GM12878 (cell line): Measurements from ENCODE around the gene FAM90A1. TPM values are rescaled to one million over a fixed set of nuclear protein-coding genes. Genes with fewer than 3 reads are reported as not detected.
"Not testable (repeated sequence)": the region's sequence is repeated elsewhere in the genome, so short reads cannot be mapped to it uniquely, and the experiment has no call there.

Source experiments
- ATAC-seq: fragments of 200-7000 bp; cut with Tn5 transposase; 3 replicates; pipeline ENCODE4 v1.9.1; 2020; ENCODE audit warnings: mild to moderate bottlenecking, moderate library complexity
- Bru-seq: library from RNA; stranded (reverse); fragments of 400-500 nt; gene quantifications from one replicate; lab custom pipeline; 2021; lab: Mats Ljungman, UMichigan
- BruChase-seq, 2 experiments: library from RNA; stranded (reverse); fragments of 400-500 nt; gene quantifications; one replicate each; lab custom pipeline; 2021; lab: Mats Ljungman, UMichigan
- BruUV-seq: library from RNA; stranded (reverse); fragments of 400-500 nt; replicated peaks from 2 replicates; lab custom pipeline; 2021; lab: Mats Ljungman, UMichigan
- CTCF ChIA-PET: fragments of 300-600 bp; sonication (Branson Sonifier 250); formaldehyde crosslinking; extraction: SDS; loops from one replicate; lab custom pipeline; 2021; ENCODE audit warnings: inconsistent platforms; lab: Yijun Ruan, JAX
- POLR2A ChIA-PET: fragments of 350-600 bp; formaldehyde crosslinking; extraction: SDS; loops from one replicate; lab custom pipeline; 2021; ENCODE audit warnings: inconsistent platforms; lab: Charles Lee
- RAD21 ChIA-PET: fragments of 300-600 bp; sonication (Branson Sonifier 250); formaldehyde crosslinking; loops from one replicate; lab custom pipeline; 2023; ENCODE audit warnings: antibody characterized with exemption; ENCODE audit not compliant: unreplicated experiment; lab: Charles Lee
- SMC1A ChIA-PET: fragments of 300-600 bp; sonication (Branson Sonifier 250); formaldehyde crosslinking; loops from one replicate; lab custom pipeline; 2023; ENCODE audit not compliant: unreplicated experiment, uncharacterized antibody; lab: Charles Lee
- DNase-seq: peaks from one replicate; pipeline ENCODE4 v3.0.0-alpha.2; 2011; ENCODE audit warnings: low read depth, low spot score
- FAIRE-seq: peaks from 3 replicates; lab custom pipeline; 2011; peaks lifted over from hg19 to GRCh38; lab: Jason Lieb, UNC
- H2AFZ ChIP-seq: 2 replicates; pipeline ENCODE4 v1.6.0; 2011; ENCODE audit warnings: low read depth, low read length, control low read depth; ENCODE audit not compliant: control insufficient read depth
- H3K27ac ChIP-seq: 2 replicates; pipeline ENCODE4 v1.5.1; 2011; ENCODE audit warnings: control low read depth; ENCODE audit not compliant: control insufficient read depth, insufficient read depth
- H3K27me3 ChIP-seq, 2 experiments: replicated peaks in 1 of 2; 2 replicates each; pipeline versions ENCODE4 v1.6.0 to v1.6.1; 2011; ENCODE audit warnings: low read length in 1 of 2; ENCODE audit not compliant: control insufficient read depth in 2 of 2, insufficient read depth in 2 of 2
- H3K36me3 ChIP-seq, 2 experiments: 2 replicates each; pipeline ENCODE4 v1.5.1; 2011; ENCODE audit warnings: low read length in 1 of 2; ENCODE audit not compliant: control insufficient read depth in 2 of 2, insufficient read depth in 2 of 2
- H3K4me1 ChIP-seq: 2 replicates; pipeline ENCODE4 v1.6.1; 2011; ENCODE audit warnings: mild to moderate bottlenecking, low read length, moderate library complexity, mixed read lengths; ENCODE audit not compliant: control insufficient read depth, insufficient read depth
- H3K4me2 ChIP-seq: 2 replicates; pipeline ENCODE4 v1.6.0; 2011; ENCODE audit warnings: control low read depth; ENCODE audit not compliant: control insufficient read depth, insufficient read depth
- H3K4me3 ChIP-seq: fragments of 200-600 bp; sonication (generic); 2 replicates; pipeline ENCODE4 v1.5.1; 2016
- H3K79me2 ChIP-seq: 2 replicates; pipeline ENCODE4 v1.6.0; 2011; ENCODE audit warnings: low read length; ENCODE audit not compliant: control insufficient read depth, insufficient read depth
- H3K9ac ChIP-seq: 2 replicates; pipeline ENCODE4 v1.8.0; 2011; ENCODE audit warnings: low read length, control low read depth, mixed read lengths; ENCODE audit not compliant: control insufficient read depth, insufficient read depth
- H3K9me3 ChIP-seq: replicated peaks from 3 replicates; pipeline ENCODE4 v1.5.1; 2011; ENCODE audit warnings: mild to moderate bottlenecking, low read length; ENCODE audit not compliant: control insufficient read depth, insufficient read depth
- H4K20me1 ChIP-seq: 2 replicates; pipeline ENCODE4 v1.6.0; 2011; ENCODE audit not compliant: control insufficient read depth, insufficient read depth
- ATF7 ChIP-seq: fragments of 450-650 bp; IDR thresholded peaks from 2 replicates; pipeline ENCODE4 v1.6.1; 2016; ENCODE audit warnings: low read depth, mild to moderate bottlenecking
- BHLHE40 ChIP-seq, 2 experiments: fragments of 450-650 bp in 1 of 2; IDR thresholded peaks; 2 replicates each; pipeline ENCODE4 v1.6.1; 2011 to 2017; ENCODE audit warnings: low read depth in 2 of 2, borderline replicate concordance in 1 of 2, improper control_type of control experiment in 1 of 2, low read length in 1 of 2, mild to moderate bottlenecking in 1 of 2
- GATAD2B ChIP-seq: fragments of 450-650 bp; conservative IDR thresholded peaks from 2 replicates; pipeline ENCODE4 v1.6.1; 2017; ENCODE audit warnings: low read depth, mild to moderate bottlenecking, moderate library complexity
- IKZF1 ChIP-seq: fragments of 450-650 bp; conservative IDR thresholded peaks from 2 replicates; pipeline ENCODE4 v1.6.1; 2017; ENCODE audit warnings: antibody characterized with exemption, mild to moderate bottlenecking
- IKZF2 ChIP-seq, 2 experiments: fragments of 450-650 bp; IDR thresholded peaks; 2 replicates each; pipeline ENCODE4 v1.6.1; 2017; ENCODE audit warnings: mild to moderate bottlenecking in 2 of 2, moderate library complexity in 2 of 2
- JUNB ChIP-seq: IDR thresholded peaks from 2 replicates; pipeline ENCODE4 v1.6.1; 2016; ENCODE audit warnings: antibody characterized with exemption, mild to moderate bottlenecking
- MTA2 ChIP-seq: fragments of 450-650 bp; IDR thresholded peaks from 2 replicates; pipeline ENCODE4 v1.6.1; 2016; ENCODE audit warnings: low read depth, mild to moderate bottlenecking, moderate library complexity
- NR2C1 ChIP-seq: fragments of 450-650 bp; IDR thresholded peaks from 2 replicates; pipeline ENCODE4 v1.6.1; 2017; ENCODE audit warnings: antibody characterized with exemption, mild to moderate bottlenecking, moderate library complexity
- RAD51 ChIP-seq: fragments of 450-650 bp; IDR thresholded peaks from 2 replicates; pipeline ENCODE4 v1.6.1; 2016; ENCODE audit warnings: moderate library complexity, mild to moderate bottlenecking, inconsistent platforms
- RUNX3 ChIP-seq: IDR thresholded peaks from 2 replicates; pipeline ENCODE4 v1.6.1; 2012; ENCODE audit warnings: low read length, inconsistent platforms
- SPI1 ChIP-seq: IDR thresholded peaks from 2 replicates; pipeline ENCODE4 v1.6.1; 2011; ENCODE audit warnings: low read depth, mild to moderate bottlenecking, low read length, moderate library complexity, borderline replicate concordance; ENCODE audit not compliant: insufficient read depth
- TCF12 ChIP-seq: IDR thresholded peaks from 2 replicates; pipeline ENCODE4 v1.6.1; 2011; ENCODE audit warnings: low read depth, mild to moderate bottlenecking, low read length
- TCF3 ChIP-seq: IDR thresholded peaks from 2 replicates; pipeline ENCODE4 v1.6.1; 2012; ENCODE audit warnings: low read depth, mild to moderate bottlenecking, low read length, borderline replicate concordance; ENCODE audit not compliant: insufficient read depth
- YY1 ChIP-seq: IDR thresholded peaks from 2 replicates; pipeline ENCODE4 v1.6.1; 2011; ENCODE audit warnings: low read depth, mild to moderate bottlenecking, low read length
- ZNF24 ChIP-seq: fragments of 450-650 bp; IDR thresholded peaks from 2 replicates; pipeline ENCODE4 v1.6.1; 2017; ENCODE audit warnings: antibody characterized with exemption, mild to moderate bottlenecking
- WGBS: methylation state at CpG from one replicate; pipeline ENCODE4 v1.1.6; 2016; ENCODE audit warnings: low lambda C conversion rate; ENCODE audit not compliant: insufficient replicate concordance, insufficient coverage; ENCODE audit errors: missing lambda C conversion rate; 5-methylcytosine and 5-hydroxymethylcytosine counted together
- in situ Hi-C: fragments of 300-500 bp; cut with MboI; formaldehyde crosslinking; loops from 9 replicates; pipeline ENCODE4 v1.14.3; 2018; ENCODE audit warnings: mixed read lengths
- intact Hi-C: fragments of 100-400 bp; cut with micrococcal nuclease; formaldehyde crosslinking; loops from one replicate; pipeline ENCODE4 v1.14.2; 2022; ENCODE audit not compliant: unreplicated experiment
- long read RNA-seq, 2 experiments: library from polyadenylated mRNA; unstranded; transcript quantifications; one replicate each; pipeline ENCODE4 v2.0.0, GENCODE V29; 2019 to 2020
- polyA minus RNA-seq, 3 experiments: library from RNA; depleted of rRNA, polyadenylated mRNA; stranded (reverse); fragments of >200 nt; gene quantifications; 2 replicates each; pipeline ENCODE4 v1.2.3, GENCODE V29; 2011
- polyA plus RNA-seq, 11 experiments: library from polyadenylated mRNA; depleted of rRNA in 4 of 11; unstranded in 6 of 11; stranded (reverse) in 5 of 11; fragments of >200 nt; fragmentation: Nextera tagmentation in 4 of 11; fragmentation: Illumina TruSeq in 1 of 11; extraction: Ambion mirVana in 4 of 11; extraction: Trizol in 1 of 11; gene quantifications; 1 replicate in 1 of 11; 2 replicates in 10 of 11; pipeline versions ENCODE4 v1.2.1 to v1.2.3, GENCODE V29; 2011 to 2016; ENCODE audit warnings: inconsistent platforms in 2 of 11, missing spikeins in 2 of 11, low read depth in 1 of 11
- total RNA-seq, 4 experiments: library from RNA; depleted of rRNA in 3 of 4; stranded (reverse); fragments of >200 nt in 3 of 4; fragmentation: Illumina TruSeq in 1 of 4; extraction: Trizol in 1 of 4; gene quantifications; 2 replicates each; pipeline versions ENCODE4 v1.2.1 to v1.2.3, GENCODE V29; 2013 to 2021
- TF ChIP-seq, protein P1 (sequence below): IDR thresholded peaks from 2 replicates; pipeline ENCODE4 v1.6.1; 2011; ENCODE audit warnings: borderline replicate concordance, low read depth, mild to moderate bottlenecking, moderate library complexity, mixed read lengths, low read length; ENCODE audit not compliant: insufficient read depth; ENCODE audit errors: extremely low read length
- TF ChIP-seq, protein P2 (sequence below): IDR thresholded peaks from 2 replicates; pipeline ENCODE4 v1.6.1; 2012; ENCODE audit warnings: low read depth, low read length, improper control_type of control experiment

The FAM90A1 gene, protein sequence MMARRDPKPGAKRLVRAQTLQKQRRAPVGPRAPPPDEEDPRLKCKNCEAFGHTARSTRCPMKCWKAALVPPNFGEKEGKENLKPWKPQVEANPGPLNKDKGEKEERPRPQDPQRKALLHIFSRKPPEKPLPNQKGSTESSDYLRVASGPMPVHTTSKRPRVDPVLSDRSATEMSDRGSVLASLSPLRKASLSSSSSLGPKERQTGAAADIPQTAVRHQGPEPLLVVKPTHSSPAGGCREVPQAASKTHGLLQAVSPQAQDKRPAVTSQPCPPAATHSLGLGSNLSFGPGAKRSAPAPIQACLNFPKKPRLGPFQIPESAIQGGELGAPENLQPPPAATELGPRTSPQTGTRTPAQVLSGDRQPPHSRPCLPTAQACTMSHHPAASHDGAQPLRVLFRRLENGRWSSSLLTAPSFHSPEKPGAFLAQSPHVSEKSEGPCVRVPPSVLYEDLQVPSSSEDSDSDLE
- not detected in 2 replicates for total RNA-seq (2013; cell fraction: nucleolus; rRNA removed)
- total RNA-seq (2014; rRNA removed), result 0.54 and 0.85 TPM in 2 replicates
- 0.27 and 0.28 TPM in 2 replicates for total RNA-seq (2014; rRNA removed; fragmentation: Illumina TruSeq; extraction: Trizol)
- total RNA-seq (2021), result 0.62 and 0.66 TPM in 2 replicates
- polyA plus RNA-seq (2011; ENCODE audit: low read depth), result 0.09 TPM
- 0.54 and 0.73 TPM in 2 replicates for polyA plus RNA-seq (2011; rRNA removed)
- 0.61 and 0.64 TPM in 2 replicates for polyA plus RNA-seq (2011; cell fraction: cytosol; rRNA removed)
- 0.45 and 0.48 TPM in 2 replicates for polyA plus RNA-seq (2011; cell fraction: nucleus; rRNA removed)
- 0.57 and 0.63 TPM in 2 replicates for polyA plus RNA-seq (2012)
- polyA plus RNA-seq (2014; fragmentation: Illumina TruSeq; extraction: Trizol), result 0.24 and 0.44 TPM in 2 replicates
- polyA plus RNA-seq (2014; fragmentation: Nextera tagmentation; extraction: Ambion mirVana), result under 1 TPM; 0.09 to 0.23 TPM
- polyA plus RNA-seq (2014; rRNA removed), result 0.72 and 0.73 TPM in 2 replicates
- polyA plus RNA-seq (2016; fragmentation: Nextera tagmentation; extraction: Ambion mirVana), result under 1 TPM; 0.46 to 0.47 TPM
- 0.07 and 0.41 TPM in 2 replicates for polyA minus RNA-seq (2011; rRNA and poly(A)+ RNA removed)
- polyA minus RNA-seq (2011; cell fraction: cytosol; rRNA and poly(A)+ RNA removed), result not detected in 2 replicates
- 0.12 and 0.19 TPM in 2 replicates for polyA minus RNA-seq (2011; cell fraction: nucleus; rRNA and poly(A)+ RNA removed)
- percentile 29 among the genes with signal in this experiment for Bru-seq, nascent RNA
- percentile 26 among the genes with signal in this experiment for BruChase-seq, experiment 1, labeled RNA remaining after a 6-hour chase
- percentile 29 among the genes with signal in this experiment for BruChase-seq, experiment 2, labeled RNA remaining after a 2-hour chase
- long read RNA-seq, experiment 1, result 0 reads
- long read RNA-seq, experiment 2, result 0 reads

DNA sequence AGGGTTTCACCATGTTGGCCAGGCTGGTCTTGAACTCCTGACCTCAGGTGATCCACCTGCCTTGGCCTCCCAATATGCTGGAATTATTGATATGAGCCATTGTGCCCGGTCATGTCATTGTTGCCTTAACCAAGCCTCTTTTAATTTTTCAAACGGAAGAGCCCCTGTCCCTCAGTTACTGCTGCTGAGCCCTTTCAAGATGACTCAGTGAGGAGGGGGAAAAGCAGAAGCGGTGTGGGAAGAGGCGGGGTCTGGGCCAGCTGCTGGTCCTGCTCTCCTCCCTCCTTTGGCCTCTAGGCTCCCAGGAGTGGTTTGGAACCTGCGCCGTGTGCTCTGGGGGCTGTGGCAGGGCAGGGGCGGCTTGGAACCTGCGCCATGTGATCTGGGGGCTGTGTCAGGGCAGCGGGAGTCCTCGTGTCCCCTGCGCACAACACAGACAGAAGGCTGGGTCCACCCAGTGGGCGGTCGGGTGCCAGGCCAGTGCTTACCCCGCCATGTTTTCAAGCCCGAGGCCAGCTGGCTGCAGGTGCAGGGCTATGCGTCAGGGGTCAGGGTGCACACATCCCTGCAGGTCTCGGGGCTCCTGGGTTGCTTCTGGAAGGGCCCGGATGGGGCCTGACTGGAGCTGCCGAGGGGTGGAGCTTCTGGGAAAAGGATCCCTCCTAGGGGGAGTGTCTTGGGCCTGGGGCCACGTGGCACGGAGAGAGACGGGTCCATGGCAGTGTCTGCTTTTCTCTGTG lies at the start of gene FAM90A1:
TSS of gene FAM90A1 (minus strand) at position 627 of the 740 bp plus-strand sequence. CDS start 2,786 bp downstream, outside the sequence.
- ChIA-PET CTCF (interaction anchor here (0.6 to 2.8 kb wide), 4 partner anchors 10 to 1020 kb away, joined by 3 to 12 read pairs (median 5); no protein-coding TSS in a partner anchor), RAD21 (interaction anchor here (0.7 to 1.2 kb wide), 3 partner anchors 16 to 685 kb away, joined by 3 to 4 read pairs (median 3); no protein-coding TSS in a partner anchor), SMC1A (interaction anchor here (0.7 to 1.1 kb wide), 2 partner anchors 139 to 142 kb away, joined by 3 read pairs; no protein-coding TSS in a partner anchor)
- H3K79me2 ChIP-seq, H3K4me1 ChIP-seq, intact Hi-C loops, H3K9me3 ChIP-seq, H3K27me3 ChIP-seq, FAIRE-seq, in situ Hi-C loops, ATAC-seq, H4K20me1 ChIP-seq, DNase-seq, H3K36me3 ChIP-seq, BruUV-seq, POLR2A ChIA-PET: not testable (repeated sequence)
- Histone ChIP-seq H2AFZ (peak within 1 kb of the TSS; percentile 74), H3K27ac (peak within 1 kb of the TSS; percentile 52), H3K4me3 (peak within 1 kb of the TSS; percentile 66), H3K4me2 (peak within 1 kb of the TSS; percentile 69), H3K9ac (peak within 1 kb of the TSS; percentile 53; the same call in 1 of the 2 replicates)
- WGBS, result 54% methylated on average over 22 of the region's 22 CpGs
- peak; percentile 48 for TF ChIP-seq RUNX3
- TF ChIP-seq IKZF1, result 0 out of 2 replicates have a peak, but pooled peaks have one; percentile 35
- TF ChIP-seq GATAD2B, result peak; percentile 42; the same call in 1 of the 2 replicates
- TF ChIP-seq TCF3, result 0 out of 2 replicates have a peak, but pooled peaks have one; percentile 36
- peak in 1 of 2 experiments; percentile 50; a peak in 2 of 4 replicates for TF ChIP-seq IKZF2 (IDR thresholded peaks at IDR 0.05)
- TF ChIP-seq NR2C1, result peak; percentile 67
- TF ChIP-seq, protein P1, sequence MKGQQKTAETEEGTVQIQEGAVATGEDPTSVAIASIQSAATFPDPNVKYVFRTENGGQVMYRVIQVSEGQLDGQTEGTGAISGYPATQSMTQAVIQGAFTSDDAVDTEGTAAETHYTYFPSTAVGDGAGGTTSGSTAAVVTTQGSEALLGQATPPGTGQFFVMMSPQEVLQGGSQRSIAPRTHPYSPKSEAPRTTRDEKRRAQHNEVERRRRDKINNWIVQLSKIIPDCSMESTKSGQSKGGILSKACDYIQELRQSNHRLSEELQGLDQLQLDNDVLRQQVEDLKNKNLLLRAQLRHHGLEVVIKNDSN, result peak; percentile 28
- TF ChIP-seq ZNF24, result peak; percentile 61
- peak; percentile 83 for TF ChIP-seq JUNB
- peak; percentile 84 for TF ChIP-seq SPI1
- 0 out of 2 replicates have a peak, but pooled peaks have one; percentile 21 for TF ChIP-seq ATF7
- peak; percentile 31; the same call in 1 of the 2 replicates for TF ChIP-seq MTA2
- peak in 1 of 2 experiments; percentile 38; a peak in 1 of 4 replicates for TF ChIP-seq BHLHE40 (IDR thresholded peaks at IDR 0.05; ENCODE audit: borderline replicate concordance in 1 of 2, low read depth in 2 of 2, low read length in 1 of 2)
- TF ChIP-seq, protein P2, sequence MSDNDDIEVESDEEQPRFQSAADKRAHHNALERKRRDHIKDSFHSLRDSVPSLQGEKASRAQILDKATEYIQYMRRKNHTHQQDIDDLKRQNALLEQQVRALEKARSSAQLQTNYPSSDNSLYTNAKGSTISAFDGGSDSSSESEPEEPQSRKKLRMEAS, result peak; percentile 54; the same call in 1 of the 2 replicates
- 0 out of 2 replicates have a peak, but pooled peaks have one; percentile 42 for TF ChIP-seq YY1
- TF ChIP-seq TCF12, result peak; percentile 69; the same call in 1 of the 2 replicates
- peak; percentile 72 for TF ChIP-seq RAD51
